Stimulated activated CD4-positive, alpha-beta T cell treated with anti-CD3 and anti-CD28 coated beads, TNF-alpha, amount 100 ng/mL, for 24 hours (primary cell): ENCODE measurements around the gene GLE1.
"Not testable (repeated sequence)": the region's sequence is repeated elsewhere in the genome, so short reads cannot be mapped to it uniquely, and the experiment has no call there.

Experiments
- DNase-seq, 3 experiments: peaks; one replicate each; pipeline ENCODE4 v3.0.0-alpha.2; 2020; ENCODE audit warnings: low read depth in 3 of 3

GLE1 gene

DNA sequence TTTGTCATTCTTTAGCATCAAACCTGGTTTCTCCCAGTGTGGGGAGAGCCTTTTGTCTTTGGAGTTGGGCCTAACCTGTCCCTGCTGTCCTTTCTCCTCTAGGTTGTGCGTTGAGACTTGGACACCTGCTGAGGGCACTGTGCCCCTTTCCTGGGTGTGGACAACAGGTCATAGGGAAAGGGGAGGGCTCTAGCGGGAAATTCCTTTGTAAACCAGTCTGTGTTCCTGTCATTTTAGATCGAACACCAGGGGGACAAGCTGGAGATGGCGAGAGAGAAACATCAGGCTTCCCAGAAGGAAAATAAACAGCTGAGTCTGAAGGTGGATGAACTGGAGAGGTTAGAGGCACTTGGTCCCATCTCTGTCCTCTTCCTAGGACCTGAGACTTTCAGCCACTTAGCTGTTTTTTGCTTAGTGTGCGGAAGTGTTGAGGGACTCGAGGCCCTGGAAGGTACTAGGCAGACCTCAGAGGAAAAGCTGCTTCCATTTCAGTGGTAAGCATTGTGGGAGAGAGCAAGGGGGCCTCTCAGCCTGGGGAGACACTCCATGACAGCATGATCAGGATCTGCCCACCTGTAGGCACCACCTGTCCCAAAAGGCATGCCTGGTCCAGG is 8.6 kb upstream of the GLE1 start:
- DNase-seq, result no peak

DNA sequence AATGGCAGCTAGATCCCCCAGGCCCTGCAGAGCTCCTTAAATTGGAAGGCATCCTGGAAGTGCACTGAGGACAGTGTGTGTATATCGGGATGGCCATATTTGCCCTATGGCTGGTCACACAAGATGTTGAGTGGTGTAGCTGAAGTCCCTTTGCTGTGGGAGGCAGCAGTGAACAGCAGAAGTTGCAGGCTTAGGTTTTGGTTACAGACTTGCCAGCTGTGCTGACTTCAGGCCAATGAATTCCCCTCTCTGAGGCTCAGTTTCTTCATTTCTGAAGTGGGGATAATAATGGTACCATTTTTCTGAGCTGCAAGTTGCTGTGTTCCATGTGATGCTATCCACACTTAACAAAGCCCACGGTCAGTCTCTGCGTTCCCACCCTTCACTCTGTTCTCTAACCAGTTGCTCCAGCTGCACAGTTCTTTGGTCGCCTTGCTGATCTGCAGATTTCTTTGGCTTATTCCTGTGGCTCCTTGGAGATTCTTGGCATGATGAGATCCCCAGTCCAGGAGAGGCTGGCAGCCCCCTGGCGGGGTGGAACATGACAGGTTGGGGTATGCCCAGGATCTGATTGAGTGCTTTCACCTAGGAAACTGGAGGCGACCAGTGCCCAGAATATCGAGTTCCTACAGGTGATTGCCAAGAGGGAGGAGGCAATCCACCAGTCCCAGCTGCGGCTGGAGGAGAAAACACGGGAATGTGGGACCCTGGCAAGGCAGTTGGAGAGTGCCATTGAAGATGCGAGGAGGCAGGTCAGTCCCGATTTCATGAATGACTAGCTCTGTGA is 6.5 kb upstream of the GLE1 start:
- no peak for DNase-seq

DNA sequence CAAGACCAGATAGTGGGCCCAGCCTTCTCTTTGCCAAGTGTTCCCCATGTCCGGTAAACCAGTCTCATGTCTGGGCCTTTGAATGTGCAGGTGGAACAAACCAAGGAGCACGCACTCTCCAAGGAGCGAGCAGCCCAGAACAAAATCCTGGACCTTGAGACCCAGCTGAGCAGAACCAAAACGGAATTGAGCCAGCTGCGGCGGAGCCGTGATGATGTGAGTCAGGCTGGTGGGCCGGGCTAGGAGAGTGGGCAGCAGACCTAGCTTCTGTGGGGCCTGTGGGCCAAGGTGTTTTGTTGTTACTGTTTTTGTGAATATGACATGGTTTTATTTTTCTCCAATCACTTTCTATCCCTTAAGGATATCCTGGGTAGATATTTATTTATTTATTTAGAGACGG is 5.6 kb upstream of the GLE1 start:
- DNase-seq, result no peak

DNA sequence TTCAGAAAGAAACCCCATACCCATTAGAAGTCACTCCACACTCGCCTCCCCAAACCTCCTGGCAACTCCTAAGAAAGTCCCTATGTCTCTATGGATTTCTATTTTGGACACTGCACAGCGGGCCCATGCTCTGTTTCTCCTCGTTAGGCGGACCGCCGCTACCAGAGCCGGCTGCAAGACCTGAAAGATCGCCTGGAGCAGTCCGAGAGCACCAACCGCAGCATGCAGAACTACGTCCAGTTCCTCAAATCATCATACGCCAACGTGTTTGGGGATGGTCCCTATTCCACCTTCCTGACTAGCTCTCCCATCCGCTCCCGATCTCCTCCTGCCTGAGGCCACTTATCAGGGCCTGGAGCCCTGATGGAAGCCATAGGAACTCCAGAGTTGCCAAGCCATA is 4.6 kb upstream of the GLE1 start:
- no peak for DNase-seq

DNA sequence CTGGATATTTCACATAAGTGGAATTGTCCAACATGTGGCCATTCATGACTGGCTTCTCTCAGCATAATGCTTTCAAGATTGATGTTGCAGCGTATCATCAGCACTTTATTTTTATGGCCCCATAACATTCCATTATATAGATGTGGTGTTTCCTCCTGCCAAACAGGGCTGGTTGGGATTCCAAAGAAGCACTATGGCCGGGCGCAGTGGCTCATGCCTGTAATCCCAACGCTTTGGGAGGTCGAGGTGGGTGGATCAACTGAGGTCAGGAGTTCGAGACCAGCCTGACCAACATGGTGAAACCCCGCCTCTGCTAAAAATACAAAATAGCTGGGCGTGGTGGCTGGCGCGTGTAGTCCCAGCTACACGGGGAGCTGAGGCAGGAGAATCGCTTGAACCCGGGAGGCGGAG is 1.1 kb upstream of the GLE1 start:
- DNase-seq, result not testable (repeated sequence)

DNA sequence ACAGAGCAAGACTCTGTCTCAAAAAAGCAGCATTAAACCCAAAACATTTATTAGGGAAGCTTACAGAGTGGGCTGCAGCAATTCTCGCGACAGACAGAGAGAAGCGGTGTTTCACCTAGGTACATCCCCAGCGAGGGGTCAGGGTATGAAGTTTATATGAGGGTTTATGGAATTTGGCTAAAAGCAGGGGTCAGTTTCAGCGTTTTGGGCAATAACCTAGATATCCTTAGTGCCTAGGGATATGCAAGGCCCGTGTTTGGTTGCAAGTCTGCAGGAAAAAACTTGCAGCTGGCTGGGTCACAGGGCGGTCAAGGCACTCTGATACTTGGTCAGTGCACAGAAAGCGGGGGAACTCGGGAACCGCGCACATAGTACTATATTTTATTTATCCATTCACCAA is 649 bp upstream of the GLE1 start:
- no peak for DNase-seq

DNA sequence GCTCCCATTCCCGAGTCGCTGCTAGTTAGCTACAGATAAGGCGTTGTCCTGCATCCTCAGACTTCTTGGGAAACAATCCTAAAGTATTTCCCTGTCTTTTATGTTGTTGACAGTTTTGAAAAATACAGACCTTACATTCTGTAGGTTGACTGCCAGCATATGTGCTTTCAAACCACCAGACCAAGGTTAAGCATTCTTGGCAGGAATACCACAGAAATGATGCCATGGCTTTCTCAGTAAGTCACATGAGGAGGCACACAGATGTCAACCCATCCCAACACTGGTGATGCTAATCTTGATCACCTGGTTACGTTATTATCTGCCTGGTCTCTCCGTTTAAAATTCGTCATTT is 871 bp downstream of the GLE1 start:
- no peak for DNase-seq

DNA sequence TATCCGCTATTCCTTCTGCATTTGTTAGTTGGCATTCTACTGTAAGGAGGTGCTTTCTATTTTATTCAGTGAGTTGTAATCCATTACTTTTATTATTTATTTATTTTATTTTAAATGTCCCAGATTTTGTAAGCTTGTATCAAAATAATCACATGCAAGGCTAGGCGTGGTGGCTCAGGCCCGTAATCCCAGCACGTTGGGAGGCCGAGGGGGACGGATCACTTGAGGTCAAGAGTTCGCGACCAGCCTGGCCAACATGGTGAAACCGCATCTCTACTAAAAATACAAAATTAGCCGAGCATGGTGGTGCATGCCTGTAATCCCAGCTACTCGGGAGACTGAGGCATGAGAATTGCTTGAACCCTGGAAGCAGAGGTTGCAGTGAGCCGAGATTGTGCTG is 1.4 kb downstream of the GLE1 start:
- DNase-seq, result not testable (repeated sequence)

DNA sequence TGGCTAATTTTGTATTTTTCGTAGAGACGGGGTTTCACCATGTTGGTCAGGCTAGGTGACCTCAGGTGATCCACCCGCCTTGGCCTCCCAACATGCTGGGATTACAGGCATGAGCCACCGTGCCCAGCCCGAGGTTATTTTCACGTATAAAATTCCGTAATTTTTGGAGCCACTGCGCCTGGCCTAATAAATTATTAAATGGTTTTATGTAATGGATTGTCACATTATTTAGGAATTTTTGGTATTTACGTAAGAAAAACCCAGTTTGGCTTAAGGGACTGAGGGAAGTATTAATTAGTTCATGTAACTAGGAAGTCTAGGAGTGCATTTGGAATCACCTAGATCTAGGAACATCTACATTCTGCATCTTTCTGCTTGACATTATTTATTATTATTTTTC is 8.3 kb downstream of the GLE1 start:
- no peak for DNase-seq

DNA sequence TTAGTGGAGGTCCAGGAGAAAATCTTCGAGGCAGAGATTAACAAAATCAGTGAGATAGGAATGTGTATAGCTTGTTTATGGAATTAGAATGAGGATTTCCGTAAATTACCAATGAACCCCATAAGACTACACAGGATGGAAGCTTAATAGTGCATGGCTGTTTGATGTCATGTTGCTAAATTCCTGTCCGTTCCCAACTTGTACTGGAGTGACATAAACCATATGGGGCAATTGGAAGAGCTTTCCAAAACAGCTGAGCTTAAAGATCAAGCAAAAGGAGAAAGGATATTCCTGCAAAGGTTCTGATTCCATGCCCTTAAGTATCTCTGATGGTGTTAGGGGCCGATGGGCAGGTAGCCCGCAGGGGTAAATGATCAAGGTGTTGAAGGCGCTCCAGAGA is 17.4 kb downstream of the GLE1 start:
- no peak for DNase-seq

DNA sequence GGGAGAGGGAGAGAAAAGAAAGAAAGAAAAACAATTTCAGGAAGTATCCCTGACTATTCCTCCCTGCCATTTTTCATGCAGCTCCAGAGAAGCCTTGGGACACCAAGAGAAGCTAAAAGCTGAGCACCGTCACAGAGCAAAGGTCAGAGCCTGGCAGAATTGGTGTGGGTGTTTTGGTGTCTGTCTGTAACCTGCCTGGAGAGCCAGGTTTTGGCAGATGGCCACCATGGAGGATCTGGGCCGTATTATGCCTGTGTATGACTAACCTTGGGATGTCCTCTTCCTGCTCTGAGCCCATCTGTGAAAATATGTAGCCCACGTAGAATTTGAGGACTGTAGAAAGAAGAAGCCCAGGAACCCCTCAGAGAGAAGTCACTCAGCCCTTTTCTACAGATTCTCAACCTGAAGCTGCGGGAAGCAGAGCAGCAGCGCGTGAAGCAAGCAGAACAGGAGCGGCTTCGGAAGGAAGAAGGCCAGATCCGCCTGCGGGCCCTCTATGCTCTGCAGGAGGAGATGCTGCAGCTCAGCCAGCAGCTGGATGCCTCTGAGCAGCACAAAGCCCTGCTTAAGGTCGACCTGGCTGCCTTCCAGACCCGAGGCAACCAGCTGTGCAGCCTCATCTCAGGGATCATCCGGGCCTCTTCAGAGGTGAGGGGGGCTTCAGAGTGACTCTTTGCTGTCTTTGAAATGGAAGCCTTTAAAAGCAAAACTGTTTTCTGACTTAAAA is 18.8 kb downstream of the GLE1 start:
- DNase-seq, result no peak

DNA sequence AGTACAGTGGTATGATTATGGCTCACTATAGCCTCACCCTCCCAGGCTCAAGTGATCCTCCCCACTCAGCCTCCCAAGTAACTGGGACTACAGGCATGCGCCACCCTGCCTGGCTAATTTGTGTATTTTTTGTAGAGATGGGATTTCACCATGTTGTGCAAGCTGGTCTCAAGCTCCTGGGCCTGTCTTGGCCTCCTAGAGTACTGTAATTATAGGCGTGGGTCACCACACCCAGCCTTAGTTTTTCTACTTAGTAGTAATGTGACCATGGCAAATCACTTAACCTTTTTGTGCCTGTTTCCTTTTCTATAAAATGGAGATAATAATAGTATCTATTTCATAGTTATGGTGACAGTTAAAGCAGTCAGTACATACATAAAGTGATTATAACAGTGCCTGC is 22.2 kb downstream of the GLE1 start:
- DNase-seq, result no peak

DNA sequence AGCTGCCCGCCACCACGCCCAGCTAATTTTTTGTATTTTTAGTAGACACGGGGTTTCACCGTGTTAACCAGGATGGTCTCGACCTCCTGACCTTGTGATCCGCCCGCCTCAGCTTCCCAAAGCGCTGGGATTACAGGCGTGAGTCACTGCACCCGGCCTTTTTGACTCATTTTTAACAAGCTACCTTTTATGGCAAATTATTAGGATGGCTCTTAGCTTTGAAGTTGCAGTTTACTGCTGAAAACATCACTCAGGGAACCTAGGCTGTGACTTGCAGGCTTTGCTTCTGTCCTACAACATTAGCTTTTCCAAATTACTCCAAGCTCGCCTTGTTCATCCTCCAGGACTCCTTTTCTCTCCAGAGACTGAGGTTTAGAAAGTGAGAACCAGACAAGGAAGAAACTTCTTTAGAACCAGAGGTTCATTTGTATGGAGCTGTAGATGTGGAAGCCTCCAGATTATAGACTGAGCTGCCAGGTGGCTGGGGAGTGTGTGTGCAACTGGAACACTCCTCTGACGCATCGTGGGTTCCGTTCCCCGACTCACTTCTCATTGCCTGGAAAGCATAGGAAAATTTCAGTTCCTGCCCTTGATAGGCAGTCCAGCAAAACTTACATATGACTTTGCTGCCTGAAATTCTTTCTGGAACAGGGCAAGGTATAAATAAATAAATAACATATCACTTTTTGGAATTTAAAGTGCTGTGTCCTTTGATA is 24.1 kb downstream of the GLE1 start:
- no peak for DNase-seq

DNA sequence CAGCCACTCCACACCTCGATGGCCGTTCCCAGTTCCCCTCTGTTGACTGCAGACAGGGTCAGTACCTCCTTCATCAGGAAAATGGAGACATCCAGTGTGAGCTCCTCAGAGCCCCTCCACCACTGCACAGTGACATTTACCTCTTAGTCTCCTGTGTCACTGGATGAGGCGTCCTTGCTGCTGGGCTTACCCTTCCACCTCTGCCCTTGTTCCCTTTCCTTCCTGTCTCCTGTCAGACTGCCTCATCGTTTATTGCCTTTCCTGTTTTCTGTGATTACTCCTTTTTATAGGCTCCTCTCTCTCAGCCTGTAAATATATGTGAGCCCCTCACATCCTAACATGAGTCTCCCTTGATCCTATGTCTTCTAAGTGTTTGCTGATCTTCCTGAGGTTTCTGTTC is 24.7 kb downstream of the GLE1 start:
- DNase-seq, result no peak

DNA sequence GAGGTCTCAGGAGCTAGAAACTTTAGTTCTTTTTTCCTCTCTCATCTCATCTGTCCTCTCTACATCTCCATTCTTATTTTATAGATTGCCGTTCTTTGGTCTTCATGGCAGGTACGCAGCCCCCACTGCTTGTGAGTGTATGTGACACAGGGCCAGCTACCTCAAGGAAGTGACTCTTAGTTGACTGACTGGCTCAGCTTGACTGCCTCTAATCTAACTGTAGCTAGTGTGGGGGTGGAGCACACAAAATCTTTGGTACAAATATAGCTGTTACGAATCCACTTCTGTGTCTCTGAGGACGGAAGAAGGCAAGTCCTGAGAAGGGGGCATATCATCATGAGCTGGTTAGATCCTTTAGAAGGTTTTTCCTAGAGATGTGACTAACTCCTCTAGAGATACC is 28.1 kb downstream of the GLE1 start:
- DNase-seq, result no peak

DNA sequence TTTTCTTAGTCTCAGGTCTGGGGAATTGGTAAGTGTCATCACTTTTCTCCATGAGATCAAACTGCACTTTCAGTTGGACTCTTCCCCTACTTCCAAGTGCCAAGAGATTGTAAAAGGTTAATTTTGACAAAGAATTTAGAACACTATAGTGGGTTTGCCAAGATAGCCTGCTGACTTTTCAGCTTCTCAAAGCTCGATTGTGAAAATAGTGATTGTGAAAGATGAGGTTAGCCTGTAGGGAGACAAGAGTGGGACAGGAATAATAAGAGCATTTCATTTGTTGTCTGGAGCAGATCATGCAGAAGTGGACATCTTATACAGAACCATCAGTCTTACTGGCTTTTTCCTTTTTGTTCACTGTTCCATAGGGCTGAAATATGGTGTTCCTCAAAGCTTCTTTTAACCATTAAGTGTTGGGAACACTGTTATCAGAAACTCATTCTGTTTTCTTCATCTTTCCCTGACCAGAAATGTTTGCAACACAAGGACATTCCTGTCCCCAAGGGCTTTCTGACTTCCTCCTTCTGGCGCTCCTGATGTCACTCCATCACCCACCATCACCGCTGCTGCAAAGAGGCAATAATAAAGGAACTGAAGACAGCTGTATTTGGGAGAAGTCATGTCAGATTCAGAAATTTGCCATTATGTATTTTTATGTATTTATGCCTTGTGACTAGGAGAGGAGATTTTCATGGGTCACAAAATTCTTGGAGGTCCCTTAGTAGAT is 36.3 kb downstream of the GLE1 start:
- DNase-seq, result no peak

DNA sequence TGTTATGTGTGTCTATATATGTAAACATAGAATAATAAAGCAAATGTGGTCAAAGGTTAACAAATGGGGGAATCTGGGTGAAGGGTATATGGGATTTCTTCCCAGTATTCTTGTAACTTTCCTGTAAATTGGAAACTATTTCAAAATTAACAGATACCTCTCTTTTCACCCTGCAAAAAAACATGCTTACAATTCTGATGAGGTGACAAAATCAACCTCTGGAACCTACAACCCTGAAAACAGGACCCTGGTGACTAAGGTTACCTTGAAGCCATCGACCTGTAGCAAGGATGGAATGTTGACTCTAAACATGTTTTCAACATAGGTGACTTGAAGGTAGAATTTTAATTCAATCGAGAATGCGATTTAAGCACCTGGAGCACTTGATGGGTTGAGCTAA is 42.0 kb downstream of the GLE1 start:
- no peak for DNase-seq

DNA sequence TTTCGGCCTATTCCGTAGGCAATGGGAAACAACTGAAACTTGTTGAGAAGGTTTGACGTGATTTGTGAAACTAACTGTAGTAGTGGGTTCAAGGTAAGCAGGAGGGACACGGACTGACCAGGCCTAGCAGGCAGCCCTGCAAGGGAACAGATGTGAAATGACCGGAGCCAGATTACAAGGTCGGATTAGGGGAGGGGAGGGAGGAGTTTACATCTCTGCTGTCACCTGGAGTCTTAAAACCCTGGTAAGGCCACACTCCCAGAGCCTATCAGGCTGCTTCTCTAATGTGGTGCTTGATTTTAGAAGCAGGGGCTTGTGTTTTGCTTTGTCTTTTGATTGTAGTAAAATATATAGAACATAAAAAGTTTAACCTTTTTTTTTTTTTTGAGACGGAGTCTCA is 44.4 kb downstream of the GLE1 start:
- DNase-seq, result no peak

DNA sequence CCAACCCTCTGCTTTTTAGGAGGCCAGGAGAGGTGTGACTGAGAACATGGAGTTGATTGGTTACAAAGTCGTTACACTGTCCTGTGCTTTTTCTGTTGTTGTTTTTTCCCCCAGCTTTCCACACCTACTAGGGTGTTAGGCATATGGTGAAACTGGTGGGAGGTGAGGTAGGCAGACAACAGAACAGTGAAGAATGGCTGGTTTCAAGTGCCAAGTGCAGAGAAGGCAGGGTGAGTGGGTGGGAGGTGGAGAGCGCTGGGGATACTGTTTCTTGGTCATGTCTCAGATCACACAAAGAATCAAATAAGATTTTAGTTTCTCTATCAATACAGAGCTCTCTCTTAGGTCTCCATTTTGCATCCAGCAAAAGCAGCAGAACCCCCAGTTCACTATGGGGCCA is 45.7 kb downstream of the GLE1 start:
- peak; percentile 17 to 40 (median 37) for DNase-seq

DNA sequence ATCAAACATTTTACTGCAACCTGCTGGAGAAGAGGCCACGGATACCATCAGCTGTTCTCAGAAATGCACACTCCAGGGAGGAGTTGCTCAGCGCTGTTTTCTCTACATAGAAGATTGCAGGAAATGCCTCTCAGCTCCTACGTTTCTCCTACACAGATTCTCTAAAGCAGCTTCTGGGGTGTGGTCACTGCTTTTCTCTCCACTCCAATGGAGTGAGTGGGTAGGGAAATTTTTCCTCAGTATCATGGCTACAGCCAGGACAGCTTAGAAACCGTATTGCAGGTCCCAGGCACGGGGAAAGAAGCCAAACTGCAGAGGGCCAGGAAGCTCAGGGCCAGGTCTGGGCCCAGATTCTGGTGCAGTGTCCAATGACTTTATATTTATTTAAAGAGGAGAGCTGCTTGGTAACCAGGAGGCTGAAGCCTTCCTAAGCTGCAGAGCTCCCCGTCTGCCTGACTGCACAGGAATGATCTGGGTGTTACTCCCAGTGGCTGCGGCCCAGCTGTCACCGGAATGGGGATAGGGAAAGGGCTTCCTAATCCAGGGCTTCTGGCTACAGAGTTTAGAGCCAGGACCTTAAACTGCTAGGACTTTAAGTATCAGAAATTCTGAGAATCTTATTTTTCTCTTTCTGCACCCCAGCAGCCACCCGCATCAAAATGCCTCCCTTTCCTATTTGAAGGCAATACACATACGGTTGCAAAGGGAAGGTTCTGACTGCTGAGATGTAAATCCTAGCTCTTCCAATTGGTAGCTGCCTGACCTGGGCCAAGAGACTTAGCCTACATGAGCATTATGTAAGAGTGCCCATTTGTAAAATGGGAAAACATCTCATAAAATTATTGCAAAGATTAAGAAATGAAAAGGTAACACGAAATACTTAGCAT is 46.5 kb downstream of the GLE1 start:
- no peak for DNase-seq

DNA sequence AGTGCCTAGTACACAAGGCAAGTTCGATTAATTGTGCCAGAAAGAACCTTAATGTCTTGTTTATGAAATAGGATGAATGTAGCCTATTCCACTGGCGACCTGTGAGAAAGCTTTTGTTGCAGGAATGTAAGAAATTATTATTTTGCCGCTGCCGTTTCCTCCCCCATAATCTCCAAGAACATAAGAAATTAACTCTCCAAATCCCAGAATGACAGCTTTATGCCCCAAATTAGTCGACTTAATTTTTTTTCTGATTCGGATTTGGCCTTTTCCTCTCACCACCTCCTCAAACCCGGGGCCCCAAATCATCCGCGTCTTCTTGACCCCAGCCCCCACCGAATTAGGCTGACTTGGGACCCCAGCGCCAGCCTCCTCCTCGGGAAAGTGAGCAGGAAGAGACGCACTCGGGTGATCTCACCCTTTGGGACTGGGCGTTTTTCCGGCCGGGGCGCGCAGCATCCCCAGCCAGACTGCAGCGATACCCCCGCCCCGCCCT is 47.2 kb downstream of the GLE1 start:
- no peak for DNase-seq
